HCT116 (cell line): ENCODE data around the gene CHST15. TPM values are rescaled to one million over a fixed set of nuclear protein-coding genes. Genes with fewer than 3 reads are reported as not detected.
"Not testable (repeated sequence)": the region's sequence is repeated elsewhere in the genome, so short reads cannot be mapped to it uniquely, and the experiment has no call there.

ENCODE experiments used
- ATAC-seq: fragments of 200-7000 bp; cut with Tn5 transposase; 2 replicates; pipeline ENCODE4 v1.9.1; 2020; ENCODE audit warnings: mild to moderate bottlenecking, moderate library complexity
- BruUV-seq: library from RNA; stranded (reverse); fragments of 400-500 nt; replicated peaks from 2 replicates; lab custom pipeline; 2021; lab: Mats Ljungman, UMichigan
- CTCF ChIA-PET: fragments of 300-600 bp; sonication (Branson Sonifier 250); formaldehyde crosslinking; loops from one replicate; lab custom pipeline; 2021; ENCODE audit warnings: antibody characterized with exemption; lab: Charles Lee
- POLR2A ChIA-PET: fragments of 300-600, 350-600 bp; sonication (Branson Sonifier 250); formaldehyde crosslinking; loops from one replicate; lab custom pipeline; 2021; ENCODE audit warnings: antibody characterized with exemption; lab: Charles Lee
- RAD21 ChIA-PET, 2 experiments: fragments of 300-600 bp; sonication (Branson Sonifier 250); formaldehyde crosslinking; loops; one replicate each; lab custom pipeline; 2023; ENCODE audit warnings: low total read pairs in 2 of 2; ENCODE audit not compliant: uncharacterized antibody in 2 of 2, unreplicated experiment in 2 of 2, low non-redundant PET in 1 of 2; lab: Charles Lee
- DNase-seq: peaks from one replicate; pipeline ENCODE4 v3.0.0-alpha.2; 2010; ENCODE audit warnings: low read depth, low spot score
- H2AFZ ChIP-seq: fragments of 200-600 bp; shearing (Covaris generic), sonication (generic); 2 replicates; pipeline ENCODE4 v1.6.1; 2017; ENCODE audit warnings: low read depth, mixed run types, mixed read lengths, antibody characterized with exemption, low read length; ENCODE audit not compliant: poor library complexity, severe bottlenecking
- H3K27ac ChIP-seq: 2 replicates; pipeline ENCODE4 v1.5.1; 2012; ENCODE audit warnings: low read depth, low read length
- H3K27me3 ChIP-seq: fragments of 200-600 bp; sonication (generic); 2 replicates; pipeline ENCODE4 v1.6.1; 2016; ENCODE audit warnings: mixed run types, low read length, mixed read lengths; ENCODE audit not compliant: insufficient read depth
- H3K36me3 ChIP-seq, 2 experiments: fragments of 200-500 bp in 1 of 2; fragments of 200-600 bp in 1 of 2; sonication (Bioruptor generic) in 1 of 2; sonication (generic) in 1 of 2; 2 replicates each; pipeline versions ENCODE4 v1.5.1 to v1.6.1; 2014 to 2016; ENCODE audit warnings: low read length in 2 of 2, inconsistent platforms in 1 of 2, mixed read lengths in 1 of 2, mixed run types in 1 of 2; ENCODE audit not compliant: insufficient read depth in 2 of 2, control insufficient read depth in 1 of 2
- H3K4me1 ChIP-seq, 2 experiments: fragments of 200-600 bp in 1 of 2; sonication (generic) in 1 of 2; 2 replicates each; pipeline versions ENCODE4 v1.5.1 to v1.6.1; 2012 to 2017; ENCODE audit warnings: low read length in 2 of 2, inconsistent platforms in 1 of 2, mild to moderate bottlenecking in 1 of 2, mixed read lengths in 1 of 2, mixed run types in 1 of 2, moderate library complexity in 1 of 2; ENCODE audit not compliant: insufficient read depth in 2 of 2, control insufficient read depth in 1 of 2
- H3K4me2 ChIP-seq: fragments of 200-600 bp; sonication (generic); 2 replicates; pipeline ENCODE4 v1.6.1; 2017; ENCODE audit warnings: mixed run types, low read length, mixed read lengths
- H3K4me3 ChIP-seq, 2 experiments: fragments of 200-600 bp in 1 of 2; sonication (generic) in 1 of 2; replicated peaks in 1 of 2; 2 replicates each; pipeline ENCODE4 v1.5.1; 2011 to 2016; ENCODE audit warnings: low read length in 2 of 2, control low read depth in 1 of 2, low read depth in 1 of 2, mild to moderate bottlenecking in 1 of 2, mixed read lengths in 1 of 2, mixed run types in 1 of 2
- H3K79me2 ChIP-seq: fragments of 200-600 bp; sonication (generic); 2 replicates; pipeline ENCODE4 v1.6.1; 2017; ENCODE audit warnings: mild to moderate bottlenecking, mixed run types, low read length, moderate library complexity, mixed read lengths; ENCODE audit not compliant: insufficient read depth
- H3K9ac ChIP-seq: fragments of 200-600 bp; sonication (generic); 2 replicates; pipeline ENCODE4 v1.6.1; 2016; ENCODE audit warnings: low read length, mixed read lengths
- H3K9me2 ChIP-seq: fragments of 200-600 bp; sonication (generic), shearing (Covaris generic); 2 replicates; pipeline ENCODE4 v1.6.1; 2017; ENCODE audit warnings: mixed run types, mild to moderate bottlenecking, moderate library complexity; ENCODE audit not compliant: insufficient read depth
- H3K9me3 ChIP-seq, 2 experiments: fragments of 200-500 bp in 1 of 2; fragments of 200-600 bp in 1 of 2; sonication (Bioruptor generic) in 1 of 2; sonication (generic) in 1 of 2; 2 replicates each; pipeline ENCODE4 v1.6.1; 2014 to 2017; ENCODE audit warnings: low read length in 2 of 2, mixed read lengths in 2 of 2, inconsistent platforms in 1 of 2, low read depth in 1 of 2, mild to moderate bottlenecking in 1 of 2, mixed run types in 1 of 2, moderate library complexity in 1 of 2; ENCODE audit not compliant: control insufficient read depth in 1 of 2, insufficient read depth in 1 of 2
- H4K20me1 ChIP-seq: fragments of 200-600 bp; sonication (generic), shearing (Covaris generic); 2 replicates; pipeline ENCODE4 v1.6.1; 2017; ENCODE audit warnings: mixed run types, mild to moderate bottlenecking, moderate library complexity; ENCODE audit not compliant: insufficient read depth
- ZFX ChIP-seq: fragments of 450-650 bp; IDR thresholded peaks from 2 replicates; pipeline ENCODE4 v1.6.1; 2017
- intact Hi-C: fragments of 100-400 bp; cut with micrococcal nuclease; formaldehyde crosslinking; loops from 2 replicates; pipeline ENCODE4 v1.10.0; 2022
- total RNA-seq: library from RNA; stranded (reverse); gene quantifications from one replicate; pipeline ENCODE4 v1.2.1, GENCODE V29; 2021; ENCODE audit not compliant: unreplicated experiment

CHST15 gene
- total RNA-seq, 1 experiment from 2014 or later = 47.2 TPM

DNA sequence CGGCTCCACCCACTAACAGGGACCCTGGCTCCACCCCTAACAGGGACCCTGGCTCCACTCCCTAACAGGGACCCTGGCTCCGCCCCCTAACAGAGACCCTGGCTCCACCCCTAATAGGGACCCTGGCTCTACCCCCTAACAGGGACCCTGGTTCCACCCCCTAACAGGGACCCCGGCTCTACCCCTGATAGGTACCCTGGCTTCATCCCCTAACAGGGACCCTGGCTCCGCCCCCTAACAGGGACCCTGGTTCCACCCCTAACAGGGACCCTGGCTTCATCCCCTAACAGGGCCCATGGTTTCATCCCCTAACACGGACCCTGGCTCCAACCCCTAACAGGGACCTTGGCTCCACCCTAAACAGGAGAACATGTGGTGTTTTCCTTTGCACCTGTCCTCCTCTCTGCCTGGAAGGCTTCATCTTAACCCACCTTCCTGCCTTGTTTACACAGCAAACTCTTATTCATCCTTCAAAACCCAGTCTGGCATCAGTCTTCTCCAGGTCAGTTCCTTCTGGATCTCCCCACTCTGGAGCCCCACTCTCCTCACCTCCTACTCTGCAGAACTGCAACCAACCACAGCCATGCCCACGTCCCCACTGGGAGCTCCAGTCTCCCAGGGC lies 58.0 kb downstream of the CHST15 start:
- BruUV-seq = no TSS peak
- POLR2A ChIA-PET = no interaction called here
- H2AFZ ChIP-seq = no peak overlapping the region
- no peak overlapping the region for H3K27ac ChIP-seq
- RAD21 ChIA-PET = no interaction called here
- CTCF ChIA-PET = no interaction called here
- H3K27me3 ChIP-seq = no peaks in the 10 kb centered on the region
- H3K9me3 ChIP-seq = no peaks in the 10 kb centered on the region
- intact Hi-C loops = no loop called here
- no peak overlapping the region for H3K9ac ChIP-seq
- peak; percentile 42 for ATAC-seq
- no peaks in the 10 kb centered on the region for H3K9me2 ChIP-seq
- H4K20me1 ChIP-seq = no peaks in the 10 kb centered on the region
- peaks cover 19 to 26% of the 10 kb centered on the region in 2 experiments for H3K36me3 ChIP-seq
- TF ChIP-seq ZFX = no peak
- no peak overlapping the region for H3K4me3 ChIP-seq
- H3K79me2 ChIP-seq = no peaks in the 10 kb centered on the region
- H3K4me1 ChIP-seq = peaks cover 0 to 9% of the 10 kb centered on the region in 2 experiments; a peak in 1 of 4 replicates
- DNase-seq = no peak
- no peak overlapping the region for H3K4me2 ChIP-seq

DNA sequence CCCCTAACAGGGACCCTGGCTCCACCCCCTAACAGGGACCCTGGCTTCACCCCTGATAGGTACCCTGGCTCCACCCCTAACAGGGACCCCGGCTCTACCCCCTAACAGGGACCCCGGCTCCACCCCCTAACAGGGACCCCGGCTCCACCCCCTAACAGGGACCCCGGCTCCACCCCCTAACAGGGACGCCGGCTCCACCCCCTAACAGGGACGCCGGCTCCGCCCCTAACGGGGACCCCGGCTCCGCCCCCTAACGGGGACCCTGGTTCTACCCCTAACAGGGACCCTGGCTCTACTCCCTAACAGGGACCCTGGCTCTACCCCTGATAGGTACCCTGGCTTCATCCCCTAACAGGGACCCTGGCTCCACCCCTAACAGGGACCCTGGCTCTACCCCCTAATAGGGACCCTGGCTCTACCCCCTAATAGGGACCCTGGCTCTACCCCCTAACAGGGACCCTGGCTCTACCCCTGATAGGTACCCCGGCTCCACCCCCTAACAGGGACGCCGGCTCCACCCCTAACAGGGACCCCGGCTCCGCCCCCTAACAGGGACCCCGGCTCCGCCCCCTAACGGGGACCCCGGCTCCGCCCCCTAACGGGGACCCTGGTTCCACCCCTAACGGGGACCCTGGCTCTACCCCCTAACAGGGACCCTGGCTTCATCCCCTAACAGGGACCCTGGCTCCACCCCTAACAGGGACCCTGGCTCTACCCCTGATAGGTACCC lies 58.7 kb downstream of the CHST15 start:
- peaks cover 18 to 20% of the 10 kb centered on the region in 2 experiments for H3K36me3 ChIP-seq
- POLR2A ChIA-PET, H3K4me3 ChIP-seq, H3K27ac ChIP-seq, CTCF ChIA-PET, H2AFZ ChIP-seq, BruUV-seq, H3K9ac ChIP-seq, H3K27me3 ChIP-seq, H4K20me1 ChIP-seq, H3K9me3 ChIP-seq, H3K4me1 ChIP-seq, H3K9me2 ChIP-seq, H3K4me2 ChIP-seq, RAD21 ChIA-PET, ATAC-seq, H3K79me2 ChIP-seq, DNase-seq, intact Hi-C loops: not testable (repeated sequence)
